Nephron (organoid): Measurements from ENCODE around the gene NOL12.
A peak's percentile ranks its signal among the peaks of the same experiment; 100 is the strongest.

Experiments
- H3K27ac Mint-ChIP-seq, 3 experiments: 2 replicates each; pipeline ENCODE4 v1.8.0; 2020; ENCODE audit warnings: mixed read lengths in 3 of 3, mild to moderate bottlenecking in 2 of 3, moderate library complexity in 1 of 3
- H3K27me3 Mint-ChIP-seq: 2 replicates; pipeline ENCODE4 v1.8.0; 2021; ENCODE audit warnings: low read depth, mild to moderate bottlenecking, moderate library complexity, mixed read lengths
- H3K36me3 Mint-ChIP-seq: 2 replicates; pipeline ENCODE4 v1.8.0; 2020; ENCODE audit warnings: low read depth, mixed read lengths
- H3K4me1 Mint-ChIP-seq: 2 replicates; pipeline ENCODE4 v1.8.0; 2020; ENCODE audit warnings: mixed read lengths
- H3K4me3 Mint-ChIP-seq, 3 experiments: 2 replicates each; pipeline ENCODE4 v1.8.0; 2020; ENCODE audit warnings: mild to moderate bottlenecking in 3 of 3, mixed read lengths in 3 of 3, moderate library complexity in 2 of 3
- H3K9me3 Mint-ChIP-seq: 2 replicates; pipeline ENCODE4 v1.8.0; 2020; ENCODE audit warnings: mixed read lengths
- TF ChIP-seq, protein P1 (sequence below), 3 experiments: fragments of 200-600 bp; sonication (generic); IDR thresholded peaks; one replicate each; pipeline ENCODE4 v1.5.0; 2021; ENCODE audit warnings: antibody characterized with exemption in 3 of 3; ENCODE audit not compliant: unreplicated experiment in 3 of 3

The NOL12 gene

GRCh38 chr22:37640591-37641560, 45.3 kb upstream of the NOL12 start:
- Mint-ChIP-seq H3K4me1 (peaks cover 34% of the 10 kb centered on the region), H3K27me3 (no peaks in the 10 kb centered on the region), H3K4me3 (peak overlapping the region; percentile 90 to 91 (median 91)), H3K36me3 (peaks cover 10% of the 10 kb centered on the region), H3K9me3 (no peaks in the 10 kb centered on the region), H3K27ac (peak overlapping the region; percentile 61 to 91 (median 78))
- TF ChIP-seq, protein P1, sequence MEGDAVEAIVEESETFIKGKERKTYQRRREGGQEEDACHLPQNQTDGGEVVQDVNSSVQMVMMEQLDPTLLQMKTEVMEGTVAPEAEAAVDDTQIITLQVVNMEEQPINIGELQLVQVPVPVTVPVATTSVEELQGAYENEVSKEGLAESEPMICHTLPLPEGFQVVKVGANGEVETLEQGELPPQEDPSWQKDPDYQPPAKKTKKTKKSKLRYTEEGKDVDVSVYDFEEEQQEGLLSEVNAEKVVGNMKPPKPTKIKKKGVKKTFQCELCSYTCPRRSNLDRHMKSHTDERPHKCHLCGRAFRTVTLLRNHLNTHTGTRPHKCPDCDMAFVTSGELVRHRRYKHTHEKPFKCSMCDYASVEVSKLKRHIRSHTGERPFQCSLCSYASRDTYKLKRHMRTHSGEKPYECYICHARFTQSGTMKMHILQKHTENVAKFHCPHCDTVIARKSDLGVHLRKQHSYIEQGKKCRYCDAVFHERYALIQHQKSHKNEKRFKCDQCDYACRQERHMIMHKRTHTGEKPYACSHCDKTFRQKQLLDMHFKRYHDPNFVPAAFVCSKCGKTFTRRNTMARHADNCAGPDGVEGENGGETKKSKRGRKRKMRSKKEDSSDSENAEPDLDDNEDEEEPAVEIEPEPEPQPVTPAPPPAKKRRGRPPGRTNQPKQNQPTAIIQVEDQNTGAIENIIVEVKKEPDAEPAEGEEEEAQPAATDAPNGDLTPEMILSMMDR (IDR thresholded peaks at IDR 0.05; ENCODE audit: unreplicated experiment in 3 of 3), result no peak

- H3K36me3 Mint-ChIP-seq, result peaks cover 10% of the 10 kb centered on the region
Observed at GRCh38 chr22:37641561-37641949, 44.6 kb upstream of the NOL12 start.

GRCh38 chr22:37643225-37643847, 42.8 kb upstream of the NOL12 start:
- peak overlapping the region; percentile 41 to 62 (median 55) for H3K27ac Mint-ChIP-seq
- no peaks in the 10 kb centered on the region for H3K9me3 Mint-ChIP-seq
- peaks cover 15% of the 10 kb centered on the region for H3K4me1 Mint-ChIP-seq
- H3K36me3 Mint-ChIP-seq, result peaks cover 14% of the 10 kb centered on the region
- TF ChIP-seq, protein P1 (IDR thresholded peaks at IDR 0.05; ENCODE audit: unreplicated experiment in 3 of 3), result peak; percentile 87 to 91 (median 89)
- H3K4me3 Mint-ChIP-seq, result peak overlapping the region; percentile 11 to 67 (median 59)
- H3K27me3 Mint-ChIP-seq, result no peaks in the 10 kb centered on the region

More at GRCh38 chr22:37641561-37641949, 44.6 kb upstream of the NOL12 start:
- H3K27ac Mint-ChIP-seq, result peak overlapping the region in 1 of 3 experiments; percentile 23
- H3K4me3 Mint-ChIP-seq, result peak overlapping the region; percentile 54 to 61 (median 59)
- peaks cover 27% of the 10 kb centered on the region for H3K4me1 Mint-ChIP-seq
- TF ChIP-seq, protein P1 (IDR thresholded peaks at IDR 0.05; ENCODE audit: unreplicated experiment in 3 of 3), result no peak
- H3K27me3 Mint-ChIP-seq, result no peaks in the 10 kb centered on the region
- H3K9me3 Mint-ChIP-seq, result no peaks in the 10 kb centered on the region

DNA sequence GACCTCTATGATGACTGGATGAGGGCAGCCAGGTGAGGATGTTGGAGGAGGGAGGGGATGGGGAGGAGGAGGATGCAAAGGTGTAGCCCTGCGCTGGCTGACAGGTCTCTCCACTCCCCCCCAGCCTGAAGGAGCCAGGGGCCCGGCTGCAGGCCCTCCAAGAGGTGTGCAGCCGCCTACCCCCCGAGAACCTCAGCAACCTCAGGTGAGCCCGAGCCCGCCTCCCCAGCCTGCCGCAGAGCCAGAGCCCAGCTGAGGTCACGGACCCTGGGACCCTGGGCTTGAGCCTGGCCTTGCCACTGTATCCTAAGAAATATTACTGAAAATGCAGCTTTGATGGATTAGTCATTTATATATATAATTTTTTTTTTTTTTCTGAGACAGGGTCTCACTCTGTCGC, 38.8 kb upstream of the NOL12 start:
- no peak overlapping the region for H3K4me3 Mint-ChIP-seq
- H3K4me1 Mint-ChIP-seq, result peaks cover 8% of the 10 kb centered on the region
- no peak overlapping the region for H3K27ac Mint-ChIP-seq
- no peaks in the 10 kb centered on the region for H3K27me3 Mint-ChIP-seq
- TF ChIP-seq, protein P1 (IDR thresholded peaks at IDR 0.05; ENCODE audit: unreplicated experiment in 3 of 3), result no peak
- peaks cover 41% of the 10 kb centered on the region for H3K36me3 Mint-ChIP-seq
- no peaks in the 10 kb centered on the region for H3K9me3 Mint-ChIP-seq

DNA sequence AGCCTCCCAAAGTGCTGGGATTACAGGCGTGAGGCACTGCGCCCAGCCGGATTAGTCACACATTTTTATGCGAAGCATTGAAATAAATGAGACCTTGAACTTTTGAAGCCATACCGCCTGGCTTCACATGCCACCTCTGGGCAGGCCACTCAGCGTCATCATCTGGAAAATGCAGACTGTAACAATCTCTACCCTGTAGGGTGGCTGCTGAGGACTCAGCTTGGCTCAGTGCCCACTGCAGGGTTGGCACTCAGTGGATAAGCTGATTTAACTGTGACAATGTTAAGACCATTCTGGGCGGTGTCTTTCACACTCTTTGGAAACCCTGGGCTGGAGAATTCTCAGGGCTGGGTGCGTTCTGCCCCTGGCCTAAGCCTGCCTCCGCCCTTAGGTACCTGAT, 38.2 kb upstream of the NOL12 start:
- TF ChIP-seq, protein P1 (IDR thresholded peaks at IDR 0.05; ENCODE audit: unreplicated experiment in 3 of 3), result no peak
- Mint-ChIP-seq H3K27ac (no peak overlapping the region), H3K9me3 (no peaks in the 10 kb centered on the region), H3K4me3 (no peak overlapping the region), H3K36me3 (peaks cover 46% of the 10 kb centered on the region), H3K27me3 (no peaks in the 10 kb centered on the region), H3K4me1 (peaks cover 8% of the 10 kb centered on the region)
